ENCODE measurements around the gene PCDH9. TPM values are rescaled to one million over a fixed set of nuclear protein-coding genes. Genes with fewer than 3 reads are reported as not detected.
"Not testable (repeated sequence)": the region's sequence is repeated elsewhere in the genome, so short reads cannot be mapped to it uniquely, and the experiment has no call there.

PCDH9 gene
- total RNA-seq, 1 experiment from 2014 or later = 5.6 TPM

DNA sequence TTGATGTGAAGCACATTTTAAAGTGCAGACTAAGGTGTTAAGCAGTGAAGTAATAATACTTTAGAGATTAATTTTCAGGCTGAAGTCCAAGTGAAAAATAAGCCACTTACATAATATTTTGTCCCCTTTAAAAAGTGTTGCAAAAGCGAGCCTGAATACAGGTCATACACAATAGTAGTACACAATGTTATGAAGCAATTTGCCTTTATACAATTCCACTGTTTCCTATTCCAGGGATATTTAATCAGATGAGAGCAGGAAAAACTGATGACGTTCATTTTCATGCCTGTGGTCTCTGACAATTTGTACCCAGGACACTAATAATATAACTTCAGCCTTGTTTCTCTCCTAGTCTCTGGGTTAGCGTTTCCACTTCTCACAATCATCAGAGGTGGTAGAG lies 916.7 kb downstream of the PCDH9 start:
- Histone ChIP-seq H3K36me3 (no peaks in the 10 kb centered on the region), H3K27ac (no peak overlapping the region), H3K27me3 (no peaks in the 10 kb centered on the region), H3K4me1 (no peaks in the 10 kb centered on the region), H3K4me3 (no peak overlapping the region), H3K9me3 (replicated peaks) (no peaks in the 10 kb centered on the region)
- no peak for DNase-seq

DNA sequence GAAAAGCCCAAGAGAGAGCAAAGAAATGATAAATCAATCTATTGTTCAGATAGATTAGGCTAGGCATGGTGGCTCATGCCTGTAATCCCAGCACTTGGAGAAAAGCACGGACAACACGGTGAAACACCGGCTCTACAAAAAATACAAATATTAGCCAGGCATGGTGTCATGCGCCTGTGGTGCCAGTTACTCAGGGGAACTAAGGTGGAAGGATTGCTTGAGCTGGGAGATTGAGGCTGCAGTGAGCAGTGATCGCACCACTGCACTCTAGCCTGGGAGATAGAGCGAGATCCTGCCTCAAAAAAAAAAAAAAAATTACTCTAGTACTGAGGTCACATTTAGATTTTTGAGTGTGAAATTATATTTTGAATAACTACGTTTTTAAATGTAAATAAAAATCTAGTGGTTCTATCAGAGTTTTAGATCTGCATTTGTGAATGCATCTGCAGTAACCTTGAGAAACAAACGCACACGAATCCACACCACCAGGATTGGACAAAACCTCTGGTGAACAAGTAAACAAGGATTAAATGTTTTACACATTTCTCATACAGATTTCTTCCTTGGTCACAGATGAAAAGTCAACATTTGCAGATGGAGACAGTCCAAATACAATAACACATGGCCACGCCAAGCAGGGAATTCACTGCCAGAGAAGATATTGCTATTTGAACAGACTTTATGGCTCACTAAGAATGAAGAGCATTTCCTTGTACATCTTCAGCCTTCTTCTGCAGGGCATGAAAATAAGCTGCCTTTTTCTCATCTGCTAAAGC lies 917.6 kb downstream of the PCDH9 start:
- no peak overlapping the region for H3K4me3 ChIP-seq
- DNase-seq = no peak

DNA sequence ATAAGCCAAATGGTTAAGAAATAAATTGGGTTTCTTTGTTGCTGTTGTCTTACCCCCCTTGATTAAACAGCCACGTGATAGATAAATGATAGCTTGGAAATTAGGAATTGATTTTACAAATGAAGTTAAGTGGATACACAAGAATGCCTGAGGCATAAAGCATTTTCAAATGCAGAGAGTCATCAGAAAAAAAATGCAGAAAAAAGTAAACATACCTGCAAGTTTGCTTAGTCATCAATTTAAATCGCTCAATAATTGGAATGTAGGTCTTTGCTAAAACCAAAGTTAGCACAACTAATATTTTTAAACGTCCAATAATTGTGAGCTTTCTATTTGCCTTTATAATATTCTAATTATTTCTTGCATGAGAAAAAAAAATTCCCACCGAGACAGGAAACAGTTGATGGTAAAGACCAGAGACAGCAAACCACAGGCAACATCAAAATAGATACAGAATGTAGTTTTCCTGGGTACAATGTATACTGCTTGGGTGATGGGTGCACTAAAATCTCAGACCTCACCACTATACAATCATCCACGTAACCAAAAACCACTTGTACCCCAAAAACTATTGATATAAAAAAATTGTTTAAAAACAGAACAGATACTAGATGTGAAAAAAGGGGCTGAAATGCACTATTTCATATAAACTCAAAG lies 924.0 kb downstream of the PCDH9 start:
- DNase-seq = no peak
- Histone ChIP-seq H3K9me3 (replicated peaks) (no peaks in the 10 kb centered on the region), H3K4me1 (no peaks in the 10 kb centered on the region)

More for the DNA sequence above, 917.6 kb downstream of the PCDH9 start:
- Histone ChIP-seq H3K27me3 (no peaks in the 10 kb centered on the region), H3K4me1 (no peaks in the 10 kb centered on the region), H3K36me3 (no peaks in the 10 kb centered on the region), H3K9me3 (replicated peaks) (no peaks in the 10 kb centered on the region), H3K27ac (no peak overlapping the region)

DNA sequence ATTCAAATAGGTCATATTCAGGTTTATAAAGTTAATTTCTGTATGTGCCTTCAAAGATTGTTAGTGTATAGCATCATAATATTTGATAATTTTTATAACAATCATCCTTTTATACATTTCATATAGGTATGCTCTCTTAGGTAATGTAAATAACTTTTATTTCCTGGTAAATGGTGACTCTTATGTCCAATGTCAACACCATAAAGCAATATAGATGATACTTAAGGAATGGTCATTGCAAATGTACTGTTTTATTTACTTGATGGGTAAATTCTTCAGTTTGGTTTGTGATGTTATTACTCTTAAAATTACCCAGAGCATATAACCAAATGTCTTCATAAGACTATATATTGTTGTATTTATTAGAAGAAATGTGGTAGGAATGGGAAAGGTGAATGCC lies 928.7 kb downstream of the PCDH9 start:
- H3K27me3 ChIP-seq = no peaks in the 10 kb centered on the region
- H3K9me3 ChIP-seq (replicated peaks) = no peaks in the 10 kb centered on the region
- H3K27ac ChIP-seq = no peak overlapping the region
- H3K36me3 ChIP-seq = no peaks in the 10 kb centered on the region
- no peaks in the 10 kb centered on the region for H3K4me1 ChIP-seq
- DNase-seq = no peak
- no peak overlapping the region for H3K4me3 ChIP-seq

More for the DNA sequence above, 924.0 kb downstream of the PCDH9 start:
- no peak overlapping the region for H3K27ac ChIP-seq
- H3K36me3 ChIP-seq = no peaks in the 10 kb centered on the region
- no peak overlapping the region for H3K4me3 ChIP-seq
- no peaks in the 10 kb centered on the region for H3K27me3 ChIP-seq

DNA sequence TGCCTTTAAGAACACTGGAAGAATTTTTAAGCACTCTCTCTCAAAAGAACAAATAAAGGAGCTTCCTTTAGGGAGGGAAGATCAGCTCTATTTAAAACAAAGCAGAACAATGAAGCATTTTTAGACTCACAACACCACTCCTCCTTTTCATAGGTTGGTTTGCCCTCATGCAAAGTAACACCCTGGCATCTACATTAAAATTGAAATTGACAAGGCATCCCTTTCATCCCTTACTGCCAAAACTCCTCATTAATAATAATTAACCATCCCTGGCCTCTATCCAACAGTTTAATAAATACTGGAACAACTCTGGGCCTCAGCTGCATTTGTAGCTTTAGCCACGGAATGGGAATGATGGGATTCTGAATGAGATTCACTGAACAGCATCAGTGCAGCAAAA lies 929.1 kb downstream of the PCDH9 start:
- no peak for DNase-seq
- Histone ChIP-seq H3K4me3 (no peak overlapping the region), H3K27me3 (no peaks in the 10 kb centered on the region), H3K36me3 (no peaks in the 10 kb centered on the region), H3K4me1 (no peaks in the 10 kb centered on the region), H3K9me3 (replicated peaks) (no peaks in the 10 kb centered on the region), H3K27ac (no peak overlapping the region)

DNA sequence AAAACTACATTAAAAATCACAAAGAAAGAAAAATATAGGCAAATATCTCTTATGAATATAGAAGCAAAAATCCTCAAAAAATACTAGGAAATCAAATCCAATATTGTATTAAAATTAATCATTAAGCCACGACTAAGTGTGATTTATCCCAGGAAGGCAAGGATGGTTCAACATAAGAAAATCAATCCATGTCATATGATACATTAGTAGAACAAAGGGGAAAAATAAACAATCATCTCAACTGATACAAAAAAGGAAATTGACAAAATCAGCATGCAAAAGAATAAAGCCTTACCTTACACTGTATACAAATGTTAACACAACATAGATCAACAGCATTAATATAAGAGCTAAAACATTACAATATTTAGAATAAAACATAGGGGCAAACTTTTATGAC lies 933.3 kb downstream of the PCDH9 start:
- no peak for DNase-seq
- no peaks in the 10 kb centered on the region for H3K4me1 ChIP-seq
- H3K36me3 ChIP-seq = no peaks in the 10 kb centered on the region
- H3K27me3 ChIP-seq = no peaks in the 10 kb centered on the region
- H3K9me3 ChIP-seq (replicated peaks) = no peaks in the 10 kb centered on the region
- no peak overlapping the region for H3K27ac ChIP-seq
- H3K4me3 ChIP-seq = no peak overlapping the region

DNA sequence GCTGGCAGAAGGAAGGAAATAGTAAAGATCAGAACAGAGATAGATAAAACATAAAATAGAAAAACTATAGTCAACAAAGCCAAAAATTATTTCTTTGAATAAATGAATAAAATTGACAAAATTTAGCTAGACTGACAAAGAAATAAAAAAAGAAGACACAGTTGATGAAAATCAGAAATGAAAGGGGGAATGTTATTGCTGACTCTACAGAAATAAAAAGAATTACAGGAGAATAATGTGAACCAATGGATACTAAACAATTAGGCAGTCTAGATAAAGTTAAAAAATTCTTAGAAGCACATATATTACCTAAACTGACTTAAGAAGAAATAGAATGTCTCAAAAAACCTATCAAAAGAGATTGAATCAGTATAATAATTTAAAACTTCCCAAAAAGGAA lies 933.8 kb downstream of the PCDH9 start:
- DNase-seq = no peak
- H3K27ac ChIP-seq = no peak overlapping the region
- no peaks in the 10 kb centered on the region for H3K4me1 ChIP-seq
- no peak overlapping the region for H3K4me3 ChIP-seq
- H3K27me3 ChIP-seq = no peaks in the 10 kb centered on the region
- no peaks in the 10 kb centered on the region for H3K9me3 ChIP-seq (replicated peaks)
- H3K36me3 ChIP-seq = no peaks in the 10 kb centered on the region

DNA sequence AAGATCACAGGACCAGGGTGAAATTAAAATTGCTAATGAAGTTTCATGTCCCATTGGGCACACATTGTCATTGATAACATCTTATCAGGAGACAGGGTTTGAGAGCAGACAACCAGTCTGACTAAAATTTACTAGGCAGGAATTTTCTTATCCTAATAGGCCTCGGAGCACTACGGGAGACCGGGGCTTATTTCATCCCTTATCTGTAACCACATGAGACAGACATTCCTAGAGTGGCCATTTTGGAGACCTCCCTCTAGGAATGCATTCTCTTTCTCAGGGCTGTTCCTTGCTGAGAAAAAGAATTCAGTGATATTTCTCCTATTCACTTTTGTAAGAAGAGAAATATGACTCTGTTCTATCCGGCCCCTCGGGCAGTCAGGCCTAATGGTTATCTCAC lies 943.3 kb downstream of the PCDH9 start:
- H3K4me3 ChIP-seq; H3K27me3 ChIP-seq; H3K9me3 ChIP-seq (replicated peaks); H3K4me1 ChIP-seq; H3K27ac ChIP-seq; DNase-seq; H3K36me3 ChIP-seq: not testable (repeated sequence)

DNA sequence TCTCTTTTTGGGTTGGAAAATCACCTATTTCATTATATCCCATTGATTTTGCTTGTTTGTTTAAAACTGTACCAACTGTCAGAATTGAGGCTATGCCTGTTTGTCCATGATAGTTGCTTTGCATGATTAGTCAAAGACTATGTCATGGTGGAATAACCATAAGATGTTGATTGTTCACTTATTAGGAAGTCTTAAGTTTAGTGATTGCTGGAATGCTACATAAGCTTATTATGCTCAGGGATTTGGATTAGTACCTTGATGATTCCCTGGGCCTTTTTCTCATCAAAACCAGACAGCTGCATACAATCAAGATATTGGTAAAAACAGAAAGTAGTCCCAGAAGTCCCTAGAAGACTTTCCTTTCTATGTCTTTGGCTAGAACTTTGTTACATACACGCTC lies 954.7 kb downstream of the PCDH9 start:
- H3K27me3 ChIP-seq = no peaks in the 10 kb centered on the region
- no peaks in the 10 kb centered on the region for H3K9me3 ChIP-seq (replicated peaks)
- DNase-seq = no peak
- no peak overlapping the region for H3K27ac ChIP-seq
- no peak overlapping the region for H3K4me3 ChIP-seq
- no peaks in the 10 kb centered on the region for H3K36me3 ChIP-seq
- no peaks in the 10 kb centered on the region for H3K4me1 ChIP-seq

DNA sequence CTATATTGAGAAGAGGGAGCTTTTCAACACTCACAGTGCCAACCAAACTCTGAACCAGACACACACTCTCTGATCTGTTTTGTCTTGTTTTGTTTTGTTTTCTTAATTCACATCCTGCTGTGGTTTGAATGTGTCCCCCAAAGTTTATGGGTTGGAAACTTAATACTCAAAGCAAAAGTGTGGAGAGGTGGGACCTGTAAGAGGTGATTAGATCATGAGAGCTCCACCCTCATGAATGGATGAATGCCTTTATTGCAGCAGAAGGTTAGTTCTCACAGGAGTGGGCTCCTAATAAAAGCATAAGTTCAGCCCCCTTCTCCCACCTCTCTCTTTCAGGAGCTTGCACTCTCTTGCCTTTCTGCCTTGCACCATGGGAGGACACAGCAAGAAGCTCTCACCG lies 957.1 kb downstream of the PCDH9 start:
- H3K4me1 ChIP-seq = no peaks in the 10 kb centered on the region
- H3K9me3 ChIP-seq (replicated peaks) = no peaks in the 10 kb centered on the region
- no peak for DNase-seq
- no peaks in the 10 kb centered on the region for H3K27me3 ChIP-seq
- no peak overlapping the region for H3K4me3 ChIP-seq
- H3K27ac ChIP-seq = no peak overlapping the region
- no peaks in the 10 kb centered on the region for H3K36me3 ChIP-seq

DNA sequence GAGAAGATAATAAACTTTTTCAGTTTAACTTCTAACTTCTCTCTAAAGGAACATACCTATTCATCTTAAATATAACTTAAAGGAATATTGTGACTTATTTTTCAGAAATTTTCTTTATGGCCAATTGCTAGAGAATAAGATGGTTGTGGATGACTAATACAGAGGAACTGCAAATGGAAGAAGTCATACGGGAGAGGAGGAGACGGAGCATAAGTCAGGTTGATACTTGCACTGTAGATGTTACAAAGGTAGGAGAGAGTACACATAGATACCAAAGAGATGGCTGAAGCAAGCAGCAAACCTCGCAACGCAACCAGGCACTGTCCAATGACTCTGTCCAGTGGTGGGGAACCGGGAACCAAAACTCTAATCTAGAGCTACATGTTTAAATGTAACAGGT lies 963.4 kb downstream of the PCDH9 start:
- no peak overlapping the region for H3K27ac ChIP-seq
- no peak for DNase-seq
- no peaks in the 10 kb centered on the region for H3K4me1 ChIP-seq
- H3K27me3 ChIP-seq = no peaks in the 10 kb centered on the region
- H3K9me3 ChIP-seq (replicated peaks) = no peaks in the 10 kb centered on the region
- H3K4me3 ChIP-seq = no peak overlapping the region
- H3K36me3 ChIP-seq = no peaks in the 10 kb centered on the region

DNA sequence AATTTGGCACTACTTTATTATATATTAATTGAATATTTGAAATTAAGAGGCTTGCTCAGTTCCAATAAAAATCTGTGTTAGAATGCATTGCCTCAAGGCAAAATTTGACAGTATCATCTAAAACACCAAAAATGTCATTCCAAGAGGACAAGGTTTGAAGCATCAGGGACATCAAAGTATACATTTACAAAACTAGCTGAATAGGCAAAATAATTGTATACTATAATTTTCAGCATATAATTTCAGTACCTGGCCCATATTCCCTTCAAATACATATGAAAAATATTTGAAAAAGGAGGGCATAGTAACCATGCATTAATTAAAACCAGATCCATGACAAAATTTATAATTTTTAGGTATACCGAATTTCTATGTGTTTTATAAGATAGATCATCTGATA lies 963.8 kb downstream of the PCDH9 start:
- H3K9me3 ChIP-seq (replicated peaks) = no peaks in the 10 kb centered on the region
- no peaks in the 10 kb centered on the region for H3K36me3 ChIP-seq
- no peak overlapping the region for H3K4me3 ChIP-seq
- no peaks in the 10 kb centered on the region for H3K4me1 ChIP-seq
- no peak overlapping the region for H3K27ac ChIP-seq
- no peak for DNase-seq
- H3K27me3 ChIP-seq = no peaks in the 10 kb centered on the region

DNA sequence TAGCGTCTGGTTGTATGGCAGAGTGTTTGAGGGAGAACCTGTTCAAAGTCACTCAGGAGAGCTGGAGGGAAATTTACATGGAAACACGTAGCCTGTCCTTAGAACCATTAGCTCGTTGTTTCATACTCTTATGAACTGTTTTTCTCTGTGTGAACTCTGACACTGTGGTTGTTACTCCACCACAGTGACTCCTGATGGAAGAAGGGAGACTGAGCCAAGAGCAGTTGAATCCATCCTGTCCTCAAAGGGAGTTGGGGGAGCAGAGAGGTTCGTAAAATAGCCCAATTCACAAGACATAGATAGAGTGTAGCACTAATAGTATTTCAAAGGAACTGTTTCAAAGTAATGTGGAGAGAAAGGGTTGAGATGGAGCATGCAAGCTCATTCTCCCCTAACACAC lies 964.8 kb downstream of the PCDH9 start:
- Histone ChIP-seq H3K36me3 (no peaks in the 10 kb centered on the region), H3K4me1 (no peaks in the 10 kb centered on the region), H3K9me3 (replicated peaks) (no peaks in the 10 kb centered on the region), H3K4me3 (no peak overlapping the region), H3K27me3 (no peaks in the 10 kb centered on the region), H3K27ac (no peak overlapping the region)
- DNase-seq = no peak

DNA sequence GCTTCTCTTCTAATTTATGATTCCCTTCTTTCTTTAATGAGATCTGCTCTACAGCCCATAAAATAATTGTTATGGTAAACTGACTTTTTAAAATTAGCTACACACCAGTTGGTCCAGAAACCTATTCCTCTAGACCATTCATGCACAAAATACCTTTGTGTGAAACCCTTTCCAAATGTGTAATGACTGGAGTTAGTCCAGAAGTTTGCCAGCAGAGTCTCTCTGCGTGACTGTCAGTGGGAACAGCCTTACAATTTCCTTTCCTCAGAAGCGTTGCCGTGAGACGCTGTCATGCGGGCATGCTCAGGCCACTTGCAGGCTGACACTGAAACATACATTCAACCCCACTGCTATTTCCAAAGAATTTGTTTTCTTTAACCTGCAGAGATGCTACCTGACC lies 965.2 kb downstream of the PCDH9 start:
- Histone ChIP-seq H3K27ac (no peak overlapping the region), H3K27me3 (no peaks in the 10 kb centered on the region), H3K36me3 (no peaks in the 10 kb centered on the region), H3K9me3 (replicated peaks) (no peaks in the 10 kb centered on the region), H3K4me1 (no peaks in the 10 kb centered on the region), H3K4me3 (no peak overlapping the region)
- DNase-seq = no peak

DNA sequence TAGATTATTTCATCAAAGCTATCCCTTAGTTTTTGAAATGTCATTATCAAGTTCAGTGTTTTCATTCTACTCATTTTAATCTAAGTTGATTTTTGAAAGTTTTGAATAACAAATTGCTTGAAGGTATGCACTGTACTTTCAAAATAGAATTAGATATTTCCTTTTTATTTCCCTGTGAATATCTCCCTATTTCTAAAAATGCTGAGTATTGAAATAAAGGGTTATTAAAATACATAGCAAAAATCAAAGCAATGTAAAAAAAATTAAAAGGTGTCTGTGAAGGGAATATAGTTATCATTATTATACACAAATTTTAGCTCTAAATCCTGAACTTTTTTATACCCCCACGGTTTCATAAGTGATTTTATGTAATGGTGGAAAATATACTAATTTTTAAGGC lies 967.8 kb downstream of the PCDH9 start:
- Histone ChIP-seq H3K27me3 (no peaks in the 10 kb centered on the region), H3K36me3 (no peaks in the 10 kb centered on the region), H3K4me1 (no peaks in the 10 kb centered on the region), H3K4me3 (no peak overlapping the region), H3K27ac (no peak overlapping the region), H3K9me3 (replicated peaks) (no peaks in the 10 kb centered on the region)
- DNase-seq = no peak

DNA sequence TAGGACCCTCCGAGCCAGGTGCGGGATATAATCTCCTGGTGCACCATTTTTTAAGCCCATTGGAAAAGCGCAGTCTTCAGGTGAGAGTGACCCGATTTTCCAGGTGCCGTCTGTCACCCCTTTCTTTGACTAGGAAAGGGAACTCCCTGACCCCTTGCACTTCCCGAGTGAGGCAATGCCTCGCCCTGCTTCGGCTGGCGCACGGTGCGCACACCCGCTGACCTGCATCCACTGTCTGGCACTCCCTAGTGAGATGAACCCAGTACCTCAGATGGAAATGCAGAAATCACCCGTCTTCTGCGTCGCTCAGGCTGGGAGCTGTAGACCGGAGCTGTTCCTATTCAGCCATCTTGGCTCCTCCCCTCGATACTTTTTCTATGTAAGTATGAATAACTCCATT lies 970.7 kb downstream of the PCDH9 start:
- H3K27me3 ChIP-seq; H3K36me3 ChIP-seq; DNase-seq; H3K27ac ChIP-seq; H3K4me3 ChIP-seq; H3K4me1 ChIP-seq; H3K9me3 ChIP-seq (replicated peaks): not testable (repeated sequence)

All from SJCRH30 (cell line).